MCF 10A (cell line): ENCODE measurements around the gene REL. TPM values are rescaled to one million over a fixed set of nuclear protein-coding genes. Genes with fewer than 3 reads are reported as not detected.
A peak's percentile ranks its signal among the peaks of the same experiment; 100 is the strongest.

Source experiments
- BruUV-seq: library from RNA; stranded (reverse); fragments of 400-500 nt; replicated peaks from 2 replicates; lab custom pipeline; 2021; lab: Mats Ljungman, UMichigan
- CTCF ChIA-PET: fragments of 300-600 bp; sonication (Branson Sonifier 250); formaldehyde crosslinking; extraction: SDS; loops from one replicate; lab custom pipeline; 2021; ENCODE audit warnings: antibody characterized with exemption, inconsistent platforms; lab: Yijun Ruan, JAX
- POLR2A ChIA-PET: fragments of 300-600, 350-650 bp; sonication (Branson Sonifier 250); formaldehyde crosslinking; extraction: SDS; loops from one replicate; lab custom pipeline; 2020; ENCODE audit warnings: antibody characterized with exemption, inconsistent platforms; lab: Yijun Ruan, JAX
- DNase-seq: peaks from one replicate; pipeline ENCODE4 v3.0.0-alpha.2; 2018; ENCODE audit not compliant: unreplicated experiment
- H3K27ac Mint-ChIP-seq: one replicate; pipeline ENCODE4 v1.8.0; 2022; ENCODE audit warnings: mild to moderate bottlenecking, low read depth, mixed read lengths; ENCODE audit not compliant: unreplicated experiment
- H3K27me3 Mint-ChIP-seq: one replicate; pipeline ENCODE4 v1.8.0; 2022; ENCODE audit warnings: mixed read lengths; ENCODE audit not compliant: insufficient read depth, unreplicated experiment
- H3K36me3 Mint-ChIP-seq: one replicate; pipeline ENCODE4 v1.8.0; 2022; ENCODE audit warnings: mild to moderate bottlenecking, moderate library complexity, mixed read lengths; ENCODE audit not compliant: insufficient read depth, unreplicated experiment
- H3K4me1 Mint-ChIP-seq: one replicate; pipeline ENCODE4 v1.8.0; 2022; ENCODE audit warnings: mixed read lengths; ENCODE audit not compliant: insufficient read depth, unreplicated experiment
- H3K4me3 Mint-ChIP-seq: one replicate; pipeline ENCODE4 v1.8.0; 2022; ENCODE audit warnings: mild to moderate bottlenecking, moderate library complexity, mixed read lengths; ENCODE audit not compliant: unreplicated experiment
- H3K9me3 Mint-ChIP-seq: one replicate; pipeline ENCODE4 v1.8.0; 2022; ENCODE audit warnings: mixed read lengths; ENCODE audit not compliant: unreplicated experiment
- CTCF ChIP-seq: fragments of 200-600 bp; IDR thresholded peaks from one replicate; pipeline ENCODE4 v1.8.0; 2022; ENCODE audit warnings: antibody characterized with exemption, mild to moderate bottlenecking; ENCODE audit not compliant: unreplicated experiment
- intact Hi-C: fragments of 100-400 bp; cut with micrococcal nuclease; formaldehyde crosslinking; loops from 2 replicates; pipeline ENCODE4 v1.14.1; 2022
- total RNA-seq: library from RNA; stranded (reverse); gene quantifications from 2 replicates; pipeline ENCODE4 v1.2.3, GENCODE V29; 2022

Gene REL
- total RNA-seq, 1 experiment from 2014 or later, result 11.3 TPM

- no peak for DNase-seq
- no TSS peak for BruUV-seq
- ChIA-PET POLR2A (interaction anchor here (0.9 kb wide), 1 partner anchor 28 kb away, joined by 3 read pairs; no protein-coding TSS in a partner anchor), CTCF (interaction anchor here (0.6 kb wide), 1 partner anchor 747 kb away, joined by 3 read pairs; no protein-coding TSS in a partner anchor)
- no peaks in the 10 kb centered on the region for H3K36me3 Mint-ChIP-seq
- no peak overlapping the region for H3K4me3 Mint-ChIP-seq
- H3K27ac Mint-ChIP-seq, result no peak overlapping the region
- no peak for TF ChIP-seq CTCF
- peaks cover 6% of the 10 kb centered on the region for H3K4me1 Mint-ChIP-seq
- intact Hi-C loops, result no loop called here
- H3K27me3 Mint-ChIP-seq, result no peaks in the 10 kb centered on the region
- H3K9me3 Mint-ChIP-seq, result no peaks in the 10 kb centered on the region
Measured at GRCh38 chr2:60855989-60856669, 25.2 kb upstream of the REL start.

GRCh38 chr2:60857056-60857455 lies 24.3 kb upstream of the REL start:
- Mint-ChIP-seq H3K9me3 (peaks cover 6% of the 10 kb centered on the region), H3K27me3 (no peaks in the 10 kb centered on the region), H3K4me3 (no peak overlapping the region), H3K27ac (no peak overlapping the region), H3K4me1 (peaks cover 13% of the 10 kb centered on the region), H3K36me3 (no peaks in the 10 kb centered on the region)
- no peak for TF ChIP-seq CTCF
- intact Hi-C loops, result no loop called here
- CTCF ChIA-PET, result no interaction called here
- DNase-seq, result no peak
- POLR2A ChIA-PET, result no interaction called here
- no TSS peak for BruUV-seq

GRCh38 chr2:60858897-60859311 lies 22.5 kb upstream of the REL start:
- no peaks in the 10 kb centered on the region for H3K36me3 Mint-ChIP-seq
- ChIA-PET POLR2A (interaction anchor here (1.1 kb wide), 1 partner anchor 157 kb away, joined by 5 read pairs; no protein-coding TSS in a partner anchor), CTCF (no interaction called here)
- H3K27ac Mint-ChIP-seq, result no peak overlapping the region
- no TSS peak for BruUV-seq
- H3K4me1 Mint-ChIP-seq, result peaks cover 14% of the 10 kb centered on the region
- no peak for TF ChIP-seq CTCF
- intact Hi-C loops, result no loop called here
- H3K27me3 Mint-ChIP-seq, result no peaks in the 10 kb centered on the region
- peaks cover 7% of the 10 kb centered on the region for H3K9me3 Mint-ChIP-seq
- DNase-seq, result no peak
- H3K4me3 Mint-ChIP-seq, result no peak overlapping the region

- TF ChIP-seq CTCF, result no peak
- H3K4me3 Mint-ChIP-seq, result no peak overlapping the region
- ChIA-PET POLR2A (no interaction called here), CTCF (interaction anchor here (0.6 kb wide), 1 partner anchor 154 kb away, joined by 4 read pairs; no protein-coding TSS in a partner anchor)
- no peaks in the 10 kb centered on the region for H3K27me3 Mint-ChIP-seq
- peaks cover 8% of the 10 kb centered on the region for H3K4me1 Mint-ChIP-seq
- peak overlapping the region; percentile 61 for H3K27ac Mint-ChIP-seq
- peaks cover 7% of the 10 kb centered on the region for H3K9me3 Mint-ChIP-seq
- no TSS peak for BruUV-seq
- no peaks in the 10 kb centered on the region for H3K36me3 Mint-ChIP-seq
- peak; percentile 33 for DNase-seq
- intact Hi-C loops, result no loop called here
Measured at GRCh38 chr2:60861736-60862135, 19.6 kb upstream of the REL start.
